GM12875 (cell line): ENCODE data around the gene FMOD.

Source experiments
- H3K4me3 ChIP-seq: one replicate; pipeline ENCODE4 v1.5.1; 2011; ENCODE audit warnings: low read depth, low read length, control low read depth
- TF ChIP-seq, protein P1 (sequence below): IDR thresholded peaks from 2 replicates; pipeline ENCODE4 v1.5.1; 2011; ENCODE audit warnings: low read depth, mild to moderate bottlenecking, control low read depth, inconsistent platforms, low read length, moderate library complexity, borderline replicate concordance; ENCODE audit not compliant: insufficient read depth

Gene FMOD

DNA sequence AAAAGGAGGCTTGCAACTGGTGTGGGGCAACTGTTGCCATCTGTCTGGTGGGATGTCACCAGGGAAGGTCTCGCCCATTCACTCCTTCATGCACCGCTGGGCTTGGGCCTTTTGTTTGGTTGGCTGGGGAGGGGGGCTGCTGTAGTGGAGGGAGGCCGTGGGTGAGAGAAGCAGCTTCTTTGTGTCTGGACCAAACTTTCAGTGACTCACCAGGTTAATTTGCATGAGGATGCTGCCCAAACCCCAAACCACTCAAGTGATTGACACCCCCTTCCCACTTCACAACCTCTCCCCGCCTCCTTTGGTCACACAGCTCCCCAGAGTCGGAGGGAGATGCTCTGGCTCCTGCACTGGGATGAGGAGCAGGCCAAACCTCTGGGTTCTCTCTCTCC lies 25.9 kb downstream of the FMOD start:
- H3K4me3 ChIP-seq: peak overlapping the region; percentile 36
- TF ChIP-seq, protein P1, sequence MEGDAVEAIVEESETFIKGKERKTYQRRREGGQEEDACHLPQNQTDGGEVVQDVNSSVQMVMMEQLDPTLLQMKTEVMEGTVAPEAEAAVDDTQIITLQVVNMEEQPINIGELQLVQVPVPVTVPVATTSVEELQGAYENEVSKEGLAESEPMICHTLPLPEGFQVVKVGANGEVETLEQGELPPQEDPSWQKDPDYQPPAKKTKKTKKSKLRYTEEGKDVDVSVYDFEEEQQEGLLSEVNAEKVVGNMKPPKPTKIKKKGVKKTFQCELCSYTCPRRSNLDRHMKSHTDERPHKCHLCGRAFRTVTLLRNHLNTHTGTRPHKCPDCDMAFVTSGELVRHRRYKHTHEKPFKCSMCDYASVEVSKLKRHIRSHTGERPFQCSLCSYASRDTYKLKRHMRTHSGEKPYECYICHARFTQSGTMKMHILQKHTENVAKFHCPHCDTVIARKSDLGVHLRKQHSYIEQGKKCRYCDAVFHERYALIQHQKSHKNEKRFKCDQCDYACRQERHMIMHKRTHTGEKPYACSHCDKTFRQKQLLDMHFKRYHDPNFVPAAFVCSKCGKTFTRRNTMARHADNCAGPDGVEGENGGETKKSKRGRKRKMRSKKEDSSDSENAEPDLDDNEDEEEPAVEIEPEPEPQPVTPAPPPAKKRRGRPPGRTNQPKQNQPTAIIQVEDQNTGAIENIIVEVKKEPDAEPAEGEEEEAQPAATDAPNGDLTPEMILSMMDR: no peak

DNA sequence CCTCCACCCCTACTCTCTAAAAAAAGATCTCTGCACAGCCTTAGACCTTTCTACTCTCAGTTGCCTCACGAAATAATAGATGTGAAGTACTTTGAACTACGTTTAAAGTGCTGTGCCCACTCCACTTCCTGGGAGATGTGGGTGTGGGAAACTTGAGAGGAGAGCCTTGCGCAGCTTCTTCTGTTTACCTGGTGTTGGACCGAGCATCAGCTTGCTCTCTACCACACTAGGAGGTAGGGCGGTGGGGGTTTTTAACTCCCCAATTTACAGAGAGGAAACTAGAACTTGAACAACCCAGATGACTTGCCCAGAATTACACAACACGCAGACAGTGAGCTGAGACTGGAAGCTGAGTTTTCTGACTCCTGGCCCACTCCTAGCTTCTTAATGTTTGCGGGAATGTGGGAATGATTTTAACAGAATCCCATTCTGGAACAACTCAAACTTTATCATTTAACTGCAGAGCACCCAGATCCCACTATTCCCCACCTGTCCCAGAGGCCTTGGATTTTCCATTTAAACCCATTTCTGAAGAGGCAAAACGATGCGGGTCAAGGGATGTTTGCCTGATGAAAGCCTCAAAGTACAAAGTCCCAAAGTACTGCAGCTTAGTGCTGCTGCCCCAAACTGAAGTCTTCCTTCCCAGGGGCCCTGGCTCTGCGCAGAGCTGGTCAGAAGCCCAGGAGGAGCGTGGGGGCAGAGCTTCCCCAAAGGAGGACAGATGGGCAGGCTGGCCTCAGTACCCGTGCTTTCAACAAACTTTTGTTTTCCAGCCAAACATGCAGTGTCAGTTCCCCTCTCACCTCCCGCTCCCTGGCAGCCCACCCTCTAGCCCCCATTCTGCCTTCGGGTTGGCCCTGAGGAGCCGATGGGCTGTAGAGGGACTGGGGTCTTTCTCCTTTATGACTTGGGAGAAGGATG lies 26.6 kb downstream of the FMOD start:
- H3K4me3 ChIP-seq: peak overlapping the region; percentile 6
- TF ChIP-seq, protein P1: no peak

DNA sequence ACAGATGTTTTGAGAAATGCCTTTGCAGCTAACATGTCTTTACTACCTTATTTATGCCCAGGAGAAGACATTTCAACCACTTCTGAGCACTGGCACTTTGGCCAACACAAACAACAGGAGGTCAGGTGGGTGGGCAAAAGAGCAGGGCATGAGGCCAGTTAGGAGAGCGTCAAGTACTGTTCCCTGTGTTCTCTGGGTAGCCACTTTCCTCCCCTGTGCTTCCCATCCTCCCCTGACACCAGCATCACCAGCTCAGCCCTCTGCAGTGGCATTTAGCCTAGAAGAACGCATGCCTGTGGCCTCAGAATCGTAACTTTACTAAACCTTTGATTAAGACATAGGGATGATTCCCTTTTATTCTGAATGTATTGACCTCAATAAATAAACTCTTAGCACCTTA lies 27.3 kb downstream of the FMOD start:
- TF ChIP-seq, protein P1: no peak
- no peak overlapping the region for H3K4me3 ChIP-seq

DNA sequence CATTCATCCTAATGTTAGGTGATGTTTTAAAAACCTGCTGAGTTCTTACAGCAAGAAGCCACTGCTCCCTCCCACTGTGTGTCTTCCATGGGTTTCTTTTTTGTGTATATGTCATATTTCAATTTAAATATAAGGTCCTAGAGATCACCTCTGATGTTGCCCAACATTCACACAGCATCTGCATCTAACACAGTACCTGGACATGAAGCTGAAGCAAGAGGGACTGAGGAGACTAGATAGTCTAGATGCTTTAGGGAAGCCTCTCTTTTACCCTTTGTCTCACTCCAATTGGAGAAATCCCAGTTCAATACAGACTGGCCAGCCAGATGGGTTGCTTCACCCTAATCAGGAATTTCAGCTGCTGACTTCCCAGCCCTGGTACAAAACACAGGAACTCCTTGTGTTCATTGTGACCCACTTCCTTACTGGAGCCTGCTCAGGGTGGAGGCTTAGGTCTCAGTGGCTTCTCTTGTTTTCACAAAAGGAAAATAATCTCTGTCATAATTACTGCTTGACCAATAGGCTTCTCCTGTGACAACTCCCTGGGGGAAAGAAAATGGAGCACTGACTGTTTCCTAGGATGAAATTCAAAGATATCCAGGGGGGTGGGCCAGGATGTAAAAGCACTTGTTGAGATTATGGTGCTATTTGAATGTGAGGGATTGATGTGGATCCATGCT lies 28.3 kb downstream of the FMOD start:
- TF ChIP-seq, protein P1: no peak
- no peak overlapping the region for H3K4me3 ChIP-seq

DNA sequence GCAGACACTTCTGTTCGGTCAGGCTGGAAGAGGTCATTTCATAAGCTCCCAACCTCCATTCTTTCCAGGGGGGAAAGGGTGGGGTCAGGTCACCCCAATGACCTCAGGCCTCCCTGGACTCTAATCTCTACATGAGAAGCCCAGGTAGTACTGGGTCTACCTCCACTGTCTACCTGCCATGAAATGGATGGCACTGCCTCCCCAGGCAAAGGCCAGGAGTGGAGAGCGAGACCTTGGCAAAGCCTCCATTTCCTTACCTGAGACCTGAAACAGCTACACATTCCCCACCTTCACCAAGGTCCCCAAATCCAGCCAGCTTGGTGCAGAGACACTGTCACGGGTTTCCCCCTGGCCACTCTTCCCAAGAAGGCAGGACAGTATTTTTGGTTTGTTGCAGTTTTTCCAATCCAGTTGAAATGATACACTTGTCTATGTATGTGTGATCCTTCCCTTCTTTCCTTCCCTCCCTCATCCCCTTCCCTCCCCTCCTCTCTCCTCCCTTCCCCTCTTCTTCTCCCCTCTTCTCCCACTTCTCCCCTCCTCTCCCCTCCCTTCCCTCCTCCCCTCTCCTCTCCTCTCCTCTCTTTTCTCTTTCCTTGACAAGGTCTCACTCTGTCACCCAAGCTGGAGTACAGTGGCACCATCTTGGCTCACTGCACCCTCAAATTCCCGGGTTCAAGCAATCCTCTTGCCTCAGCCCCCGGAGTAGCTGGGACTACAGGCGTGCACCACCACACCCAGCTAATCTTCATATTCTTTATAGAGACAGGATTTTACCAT lies 29.5 kb downstream of the FMOD start:
- H3K4me3 ChIP-seq: no peak overlapping the region

DNA sequence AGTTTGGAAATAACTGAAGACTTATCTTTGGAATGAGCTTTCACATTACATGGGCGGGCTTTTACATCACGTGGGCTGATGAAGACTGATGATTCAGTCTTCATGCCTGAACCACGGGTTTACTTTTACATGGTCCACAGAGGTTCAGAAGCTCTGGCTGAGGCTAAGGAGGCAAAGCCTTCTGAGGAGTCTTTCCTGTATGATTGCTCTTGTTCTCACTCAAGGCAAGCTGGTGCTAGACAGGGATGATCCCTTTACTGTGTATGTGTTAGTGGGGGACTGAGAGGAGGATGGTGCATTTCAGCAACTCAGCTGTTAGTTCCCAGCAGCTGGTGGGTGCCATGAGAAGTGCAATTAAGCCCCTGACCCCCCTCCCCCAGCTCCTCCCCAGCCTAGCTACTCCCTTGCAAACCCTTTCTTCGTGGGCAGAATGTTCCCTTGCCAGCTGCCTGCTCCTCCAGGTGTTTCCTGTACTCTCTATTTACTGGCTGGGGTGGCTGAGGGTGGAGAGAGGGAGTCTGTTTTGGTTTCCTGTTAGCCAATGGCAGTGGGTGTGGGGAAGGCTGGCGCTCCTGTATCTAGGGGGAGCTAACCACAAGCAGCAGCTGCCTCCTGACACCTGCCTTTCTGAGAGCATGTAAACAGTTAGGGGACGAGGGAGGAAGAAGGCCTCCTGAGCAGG lies 30.2 kb downstream of the FMOD start:
- H3K4me3 ChIP-seq: no peak overlapping the region
- TF ChIP-seq, protein P1: no peak

More for the DNA sequence above, 29.5 kb downstream of the FMOD start:
- TF ChIP-seq, protein P1: no peak
